ENCODE data around the gene TLCD2.
"Not testable (repeated sequence)": the region's sequence is repeated elsewhere in the genome, so short reads cannot be mapped to it uniquely, and the experiment has no call there.

The TLCD2 gene

GRCh38 chr17:1709403-1709951 is 700 bp downstream of the TLCD2 start:
- no peak for TF ChIP-seq CTCF (IDR thresholded peaks at IDR 0.05; ENCODE audit: low read depth, low read length, missing control alignments)
- no peak overlapping the region for H3K4me3 ChIP-seq (ENCODE audit: low read depth, low read length)
- no peak for DNase-seq (ENCODE audit: low read depth)

GRCh38 chr17:1708791-1709346 is 1.3 kb downstream of the TLCD2 start:
- DNase-seq (ENCODE audit: low read depth); H3K4me3 ChIP-seq (ENCODE audit: low read depth, low read length): not testable (repeated sequence)

GRCh38 chr17:1707107-1707506 is 3.1 kb downstream of the TLCD2 start:
- no peak for TF ChIP-seq CTCF (IDR thresholded peaks at IDR 0.05; ENCODE audit: low read depth, low read length, missing control alignments)
- no peak for DNase-seq (ENCODE audit: low read depth)
- no peak overlapping the region for H3K4me3 ChIP-seq (ENCODE audit: low read depth, low read length)

GRCh38 chr17:1705004-1705403 is 5.2 kb downstream of the TLCD2 start:
- no peak for DNase-seq (ENCODE audit: low read depth)
- no peak overlapping the region for H3K4me3 ChIP-seq (ENCODE audit: low read depth, low read length)
- no peak for TF ChIP-seq CTCF (IDR thresholded peaks at IDR 0.05; ENCODE audit: low read depth, low read length, missing control alignments)

GRCh38 chr17:1703063-1703462 is 7.1 kb downstream of the TLCD2 start:
- DNase-seq (ENCODE audit: low read depth) = no peak
- H3K4me3 ChIP-seq (ENCODE audit: low read depth, low read length) = no peak overlapping the region
- no peak for TF ChIP-seq CTCF (IDR thresholded peaks at IDR 0.05; ENCODE audit: low read depth, low read length, missing control alignments)

- not testable (repeated sequence) for H3K4me3 ChIP-seq (ENCODE audit: low read depth, low read length); DNase-seq (ENCODE audit: low read depth)
Observed at GRCh38 chr17:1699891-1700290, 10.3 kb downstream of the TLCD2 start.

GRCh38 chr17:1697681-1698080 is 12.5 kb downstream of the TLCD2 start:
- no peak for TF ChIP-seq CTCF (IDR thresholded peaks at IDR 0.05; ENCODE audit: low read depth, low read length, missing control alignments)
- no peak for DNase-seq (ENCODE audit: low read depth)
- H3K4me3 ChIP-seq (ENCODE audit: low read depth, low read length) = no peak overlapping the region

- DNase-seq (ENCODE audit: low read depth) = no peak
- no peak overlapping the region for H3K4me3 ChIP-seq (ENCODE audit: low read depth, low read length)
- TF ChIP-seq CTCF (IDR thresholded peaks at IDR 0.05; ENCODE audit: low read depth, low read length, missing control alignments) = no peak
Observed at GRCh38 chr17:1695365-1695764, 14.8 kb downstream of the TLCD2 start.

All from GM12864 (cell line).